ENCODE measurements around the gene FBXO41. TPM values are rescaled to one million over a fixed set of nuclear protein-coding genes. Genes with fewer than 3 reads are reported as not detected.

FBXO41 gene
- total and polyA plus RNA-seq, 10 of the 15 experiments (the other 5 are each of a cell fraction or from before 2014, with no cell fraction given): 1.9 to 38.9 (median 11.3) TPM

GRCh38 chr2:73217826-73218225 is 66.5 kb downstream of the FBXO41 start:
- DNase-seq (ENCODE audit: low read depth, low spot score) (no peak), FAIRE-seq (no peak), ATAC-seq (no peak)
- no peak overlapping the region for H3K4me3 ChIP-seq
- H4K20me1 ChIP-seq (ENCODE audit: control insufficient read depth, insufficient read depth): no peaks in the 10 kb centered on the region
- no peak overlapping the region for H3K27ac ChIP-seq (ENCODE audit: control insufficient read depth, insufficient read depth)
- no peaks in the 10 kb centered on the region for H3K27me3 ChIP-seq (replicated peaks in 1 of 2; ENCODE audit: control insufficient read depth in 2 of 2, insufficient read depth in 2 of 2, low read length in 1 of 2)
- H3K36me3 ChIP-seq (ENCODE audit: control insufficient read depth in 2 of 2, insufficient read depth in 2 of 2, low read length in 1 of 2): peaks cover 5 to 16% of the 10 kb centered on the region in 2 experiments; a peak in 2 of 4 replicates
- in situ Hi-C loops (cut with MboI) (no loop called here), intact Hi-C loops (cut with micrococcal nuclease; ENCODE audit: unreplicated experiment) (no loop called here)
- SMC1A ChIA-PET (ENCODE audit: uncharacterized antibody, unreplicated experiment): interaction anchor here (1.3 to 1.9 kb wide), 2 partner anchors 15 to 17 kb away, joined by 3 to 4 read pairs; partner anchors contain the start of gene PRADC1
- H3K79me2 ChIP-seq (ENCODE audit: control insufficient read depth, insufficient read depth, low read length): peaks cover 16% of the 10 kb centered on the region
- no peak overlapping the region for H3K4me2 ChIP-seq (ENCODE audit: control insufficient read depth, insufficient read depth)
- POLR2A ChIA-PET: no interaction called here
- no TSS peak for BruUV-seq (replicated peaks)
- RAD21 ChIA-PET (ENCODE audit: unreplicated experiment): interaction anchor here (1.2 kb wide), 1 partner anchor 73 kb away, joined by 4 read pairs; no protein-coding TSS in a partner anchor
- CTCF ChIA-PET: interaction anchor here (1.2 to 1.8 kb wide), 2 partner anchors 16 to 41 kb away, joined by 3 to 7 read pairs; partner anchors contain the start of genes CCT7 and PRADC1
- no peak overlapping the region for H3K9ac ChIP-seq (ENCODE audit: control insufficient read depth, insufficient read depth, low read length)
- 66% methylated on average over 2 of the region's 2 CpGs for WGBS (ENCODE audit: insufficient coverage, insufficient replicate concordance, low lambda C conversion rate, missing lambda C conversion rate)
- peaks cover 8% of the 10 kb centered on the region for H3K4me1 ChIP-seq (ENCODE audit: control insufficient read depth, insufficient read depth, low read length)
- TF ChIP-seq SP1 (IDR thresholded peaks at IDR 0.05; ENCODE audit: low read depth, low read length): no peak
- no peak for TF ChIP-seq POLR2AphosphoS2 (IDR thresholded peaks at IDR 0.05; ENCODE audit: low read depth, low read length)
- no peak for TF ChIP-seq REST (IDR thresholded peaks at IDR 0.05; ENCODE audit: low read depth, low read length)
- no peak for TF ChIP-seq NR2C2 (IDR thresholded peaks at IDR 0.05; ENCODE audit: borderline replicate concordance, control insufficient read depth, insufficient read length, low read depth)
- no peak for TF ChIP-seq POU2F2 (IDR thresholded peaks at IDR 0.05; ENCODE audit: borderline replicate concordance, low read depth, low read length)
- TF ChIP-seq RELB (IDR thresholded peaks at IDR 0.05; ENCODE audit: low read depth): no peak
- TF ChIP-seq RB1 (IDR thresholded peaks at IDR 0.05; ENCODE audit: borderline replicate concordance): no peak
- H2AFZ ChIP-seq (ENCODE audit: control insufficient read depth, low read depth, low read length): no peak overlapping the region
- no peaks in the 10 kb centered on the region for H3K9me3 ChIP-seq (replicated peaks; ENCODE audit: control insufficient read depth, insufficient read depth, low read length)

All from GM12878 (cell line).